ENCODE data around the gene TNRC6B. TPM values are rescaled to one million over a fixed set of nuclear protein-coding genes. Genes with fewer than 3 reads are reported as not detected.

TNRC6B gene
- total RNA-seq, 4 donors from 2014 or later: 41.8 to 109 (median 48.2) TPM

- TF ChIP-seq POLR2A (IDR thresholded peaks at IDR 0.05) (no peak), CTCF (IDR thresholded peaks at IDR 0.05) (no peak)
- H3K4me3 ChIP-seq (ENCODE audit: low read depth, poor library complexity, severe bottlenecking): no peak overlapping the region
- intact Hi-C loops (cut with DNase I; ENCODE audit: low total_unique reads): no loop called here
- peak in 1 of 2 donors; percentile 31 for DNase-seq (ENCODE audit: low spot score in 2 of 2)
- WGBS, 2 donors: 88 to 95% methylated on average over 15 of the region's 15 CpGs
Measured at GRCh38 chr22:40232624-40233023, 54.9 kb downstream of the TNRC6B start.

GRCh38 chr22:40233886-40234285, 56.2 kb downstream of the TNRC6B start:
- 93 to 94% methylated on average over 8 of the region's 8 CpGs for WGBS, 2 donors
- no peak for TF ChIP-seq POLR2A (IDR thresholded peaks at IDR 0.05)
- TF ChIP-seq CTCF (IDR thresholded peaks at IDR 0.05): no peak
- H3K4me3 ChIP-seq (ENCODE audit: low read depth, poor library complexity, severe bottlenecking): no peak overlapping the region
- DNase-seq (ENCODE audit: low spot score in 2 of 2): peak in 1 of 2 donors; percentile 18
- intact Hi-C loops (cut with DNase I; ENCODE audit: low total_unique reads): no loop called here

GRCh38 chr22:40234658-40235057, 56.9 kb downstream of the TNRC6B start:
- no peak for DNase-seq (ENCODE audit: low spot score in 2 of 2)
- no peak for TF ChIP-seq POLR2A (IDR thresholded peaks at IDR 0.05)
- no peak for TF ChIP-seq CTCF (IDR thresholded peaks at IDR 0.05)
- H3K4me3 ChIP-seq (ENCODE audit: low read depth, poor library complexity, severe bottlenecking): no peak overlapping the region
- intact Hi-C loops (cut with DNase I; ENCODE audit: low total_unique reads): no loop called here

GRCh38 chr22:40235308-40235707, 57.6 kb downstream of the TNRC6B start:
- 53 to 78% methylated on average over 5 of the region's 5 CpGs for WGBS, 2 donors
- no peak overlapping the region for H3K4me3 ChIP-seq (ENCODE audit: low read depth, poor library complexity, severe bottlenecking)
- DNase-seq (ENCODE audit: low spot score in 2 of 2): no peak
- TF ChIP-seq CTCF (IDR thresholded peaks at IDR 0.05) (no peak), POLR2A (IDR thresholded peaks at IDR 0.05) (no peak)
- intact Hi-C loops (cut with DNase I; ENCODE audit: low total_unique reads): no loop called here

- no peak overlapping the region for H3K4me3 ChIP-seq (ENCODE audit: low read depth, poor library complexity, severe bottlenecking)
- WGBS, 2 donors: 53 to 60% methylated on average over 4 of the region's 4 CpGs
- DNase-seq (ENCODE audit: low spot score in 2 of 2): no peak
- TF ChIP-seq CTCF (IDR thresholded peaks at IDR 0.05) (no peak), POLR2A (IDR thresholded peaks at IDR 0.05) (no peak)
- intact Hi-C loops (cut with DNase I; ENCODE audit: low total_unique reads): no loop called here
Measured at GRCh38 chr22:40236131-40236665, 58.5 kb downstream of the TNRC6B start.

- intact Hi-C loops (cut with DNase I; ENCODE audit: low total_unique reads): no loop called here
- WGBS, 2 donors: 87 to 92% methylated on average over 4 of the region's 4 CpGs
- no peak overlapping the region for H3K4me3 ChIP-seq (ENCODE audit: low read depth, poor library complexity, severe bottlenecking)
- TF ChIP-seq CTCF (IDR thresholded peaks at IDR 0.05) (no peak), POLR2A (IDR thresholded peaks at IDR 0.05) (no peak)
- no peak for DNase-seq (ENCODE audit: low spot score in 2 of 2)
Measured at GRCh38 chr22:40237241-40237640, 59.5 kb downstream of the TNRC6B start.

Data from lower leg skin (tissue), 4 donors.